ENCODE data around the gene E2F1. TPM values are rescaled to one million over a fixed set of nuclear protein-coding genes. Genes with fewer than 3 reads are reported as not detected.

The E2F1 gene
- total RNA-seq, 4 donors from 2014 or later: 1.8 to 5.0 (median 2.9) TPM

Other genes starting within 250 kb of the E2F1 start
- 10 to 100 TPM; 24.1 to 51.6 (median 42.3) TPM for gene SNTA1, start 242.6 kb downstream of the E2F1 start, total RNA-seq
- gene CBFA2T2, start 196.3 kb downstream of the E2F1 start, total RNA-seq: 10 to 100 TPM; 11.3 to 17.7 (median 14.6) TPM
- under 1 TPM in 1 of 4 donors, not detected in 3; 0.23 TPM for gene C20orf144, start 24.1 kb downstream of the E2F1 start, total RNA-seq
- gene ACTL10, start 19.4 kb downstream of the E2F1 start, total RNA-seq: 1 to 10 TPM; 1.3 to 2.5 (median 2.0) TPM
- gene NECAB3, start 12.0 kb downstream of the E2F1 start, total RNA-seq: 10 to 100 TPM; 34.1 to 43.4 (median 39.9) TPM
- gene PXMP4, start 33.9 kb upstream of the E2F1 start, total RNA-seq: 10 to 100 TPM in 2 of 4 donors, 1 to 10 TPM in 2; 4.5 to 13.0 (median 9.2) TPM
- gene ZNF341, start 45.6 kb upstream of the E2F1 start, total RNA-seq: 1 to 10 TPM; 1.7 to 4.2 (median 3.4) TPM
- gene CHMP4B, start 125.0 kb upstream of the E2F1 start, total RNA-seq: 100 to 1,000 TPM in 2 of 4 donors, 10 to 100 TPM in 2; 90.8 to 116 (median 100) TPM

Measured in esophagus muscularis mucosa (tissue), 4 donors.